Epithelial cell of umbilical artery (primary cell): ENCODE results near the gene OR12D3. TPM values are rescaled to one million over a fixed set of nuclear protein-coding genes. Genes with fewer than 3 reads are reported as not detected.

ENCODE experiments used
- total RNA-seq: library from RNA; depleted of rRNA; stranded (reverse); fragments of >200 nt; gene quantifications from 2 replicates; pipeline ENCODE4 v1.2.3, GENCODE V29; 2014

OR12D3 gene
- not detected in 2 replicates for total RNA-seq

GRCh38 chr6:29375191-29375590 lies at the start of gene OR12D3:
OR12D3 (minus strand) TSS chr6:29375291; CDS start chr6:29375287, 4 bp downstream.

GRCh38 chr6:29414588-29414987 lies 39.5 kb upstream of the OR12D3 start, which contains the start of gene OR12D1:
OR12D1 (plus strand) TSS chr6:29414928.

GRCh38 chr6:29395331-29395730 lies 20.2 kb upstream of the OR12D3 start, which contains the start of gene OR12D2:
OR12D2 (plus strand) TSS chr6:29395631; CDS start chr6:29396700, 1,069 bp downstream.

GRCh38 chr6:29368765-29369164 lies 6.3 kb downstream of the OR12D3 start, which contains the start of gene OR5V1:
OR5V1 (minus strand) TSS chr6:29368865; CDS start chr6:29356195, 12,670 bp downstream.

Other genes starting within 250 kb of the OR12D3 start
- gene OR2J2, start 204.4 kb downstream of the OR12D3 start, total RNA-seq = not detected in 2 replicates
- not detected in 2 replicates for gene OR14J1, start 73.6 kb downstream of the OR12D3 start, total RNA-seq
- gene OR5V1, start 6.4 kb downstream of the OR12D3 start, total RNA-seq = not detected in 2 replicates
- gene OR12D2, start 20.3 kb upstream of the OR12D3 start, total RNA-seq = not detected in 2 replicates
- not detected in 2 replicates for gene OR12D1, start 39.6 kb upstream of the OR12D3 start, total RNA-seq
- not detected in 2 replicates for gene OR10C1, start 64.0 kb upstream of the OR12D3 start, total RNA-seq
- not detected in 2 replicates for gene OR11A1, start 81.8 kb upstream of the OR12D3 start, total RNA-seq
- not detected in 2 replicates for gene OR2H1, start 81.9 kb upstream of the OR12D3 start, total RNA-seq
- gene MAS1L, start 112.7 kb upstream of the OR12D3 start, total RNA-seq = not detected in 2 replicates
- 0.32 and 1.2 TPM in 2 replicates for gene UBD, start 184.4 kb upstream of the OR12D3 start, total RNA-seq
- gene OR2H2, start 209.8 kb upstream of the OR12D3 start, total RNA-seq = not detected in 2 replicates